ENCODE measurements around the gene ARHGAP1.
"Not testable (repeated sequence)": the region's sequence is repeated elsewhere in the genome, so short reads cannot be mapped to it uniquely, and the experiment has no call there.

The ARHGAP1 gene

DNA sequence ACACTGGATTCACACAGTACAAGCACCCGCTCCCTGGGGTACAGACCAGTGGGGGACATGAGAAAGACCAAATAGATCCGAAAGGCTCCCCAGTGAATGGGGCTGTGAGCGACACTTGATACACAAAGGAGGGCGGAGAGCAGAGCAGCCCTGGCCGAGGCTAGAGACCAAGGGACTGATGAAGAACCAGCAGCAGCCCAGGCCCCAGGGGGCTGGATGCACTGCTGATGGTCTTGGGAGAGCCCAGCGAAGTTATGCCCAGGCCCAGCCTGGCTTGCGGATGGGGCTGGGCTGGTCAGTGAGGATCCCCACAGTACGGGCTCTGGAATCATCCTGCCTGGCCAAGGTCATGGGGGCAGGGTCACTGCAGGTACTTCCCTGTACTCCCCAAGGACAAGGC lies 23.2 kb downstream of the ARHGAP1 start:
- no peak overlapping the region for H3K4me3 Mint-ChIP-seq

DNA sequence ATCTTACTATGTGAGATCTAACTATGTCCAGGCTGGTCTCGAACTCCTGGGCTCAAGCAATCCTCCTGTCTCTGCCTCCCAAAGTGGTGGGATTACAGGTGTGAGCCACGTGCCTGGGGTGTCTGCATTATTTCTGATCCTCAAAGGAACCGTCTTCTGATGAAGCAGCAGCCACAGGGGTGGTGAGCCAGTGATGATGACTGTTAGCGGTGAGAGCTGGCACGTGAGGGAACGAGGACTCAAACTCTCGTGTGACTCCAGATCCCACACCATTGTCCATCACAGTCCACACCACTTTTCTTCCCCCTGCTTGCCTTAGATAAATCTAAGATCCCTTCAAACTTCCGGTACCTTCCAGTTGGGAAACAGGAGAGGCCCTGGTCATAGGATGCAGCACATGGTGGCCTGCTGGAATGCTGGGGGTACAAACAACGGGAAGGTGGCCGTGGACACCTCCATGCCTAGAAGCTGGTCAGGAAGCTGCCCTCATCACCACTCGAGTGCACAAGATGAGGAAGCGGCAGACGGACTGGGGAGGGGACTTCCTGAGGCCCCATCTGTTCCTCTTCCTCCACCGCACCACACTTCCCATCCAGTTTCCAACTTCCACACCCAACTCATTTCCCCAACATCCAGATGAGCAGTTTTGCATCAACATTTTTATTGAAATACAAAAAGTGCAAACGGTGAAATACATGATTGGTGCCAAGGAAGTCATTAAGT lies 23.8 kb downstream of the ARHGAP1 start:
- H3K36me3 Mint-ChIP-seq (ENCODE audit: low read depth) = peaks cover 4% of the 10 kb centered on the region
- peak overlapping the region; percentile 31 for H3K27ac Mint-ChIP-seq
- no peak for ATAC-seq

More for the DNA sequence above, 23.2 kb downstream of the ARHGAP1 start:
- no peaks in the 10 kb centered on the region for H3K9me3 Mint-ChIP-seq
- peak overlapping the region; percentile 31 for H3K27ac Mint-ChIP-seq
- H3K36me3 Mint-ChIP-seq (ENCODE audit: low read depth) = no peaks in the 10 kb centered on the region
- ATAC-seq (no peak), DNase-seq (no peak)
- peaks cover 35% of the 10 kb centered on the region for H3K4me1 Mint-ChIP-seq
- H3K27me3 Mint-ChIP-seq = no peaks in the 10 kb centered on the region

DNA sequence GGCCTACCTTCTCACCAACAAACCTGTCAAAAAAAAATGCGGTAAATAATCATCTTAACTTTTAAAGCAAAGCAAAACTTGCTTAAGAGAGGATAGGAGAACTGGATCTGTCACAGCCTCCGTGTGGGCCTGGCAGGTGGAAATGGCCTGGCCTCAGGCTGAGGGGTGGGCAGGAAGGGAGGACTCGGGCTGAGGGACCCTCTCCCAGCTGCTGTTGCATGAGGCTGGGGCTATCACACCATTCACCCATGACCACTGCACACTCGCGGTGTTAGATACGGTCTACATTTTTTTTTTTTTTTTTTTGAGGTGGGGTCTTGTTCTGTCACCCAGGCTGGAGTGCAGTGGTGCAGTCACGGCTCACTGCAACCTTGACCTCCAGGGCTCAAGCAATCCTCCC lies 24.5 kb downstream of the ARHGAP1 start:
- ATAC-seq (no peak), DNase-seq (no peak)
- Mint-ChIP-seq H3K4me3 (no peak overlapping the region), H3K9me3 (no peaks in the 10 kb centered on the region), H3K4me1 (peaks cover 47% of the 10 kb centered on the region), H3K36me3 (ENCODE audit: low read depth) (peaks cover 7% of the 10 kb centered on the region), H3K27me3 (no peaks in the 10 kb centered on the region), H3K27ac (no peak overlapping the region)

More for the DNA sequence above, 23.8 kb downstream of the ARHGAP1 start:
- DNase-seq = no peak
- Mint-ChIP-seq H3K4me3 (no peak overlapping the region), H3K27me3 (no peaks in the 10 kb centered on the region), H3K9me3 (no peaks in the 10 kb centered on the region), H3K4me1 (peaks cover 41% of the 10 kb centered on the region)

DNA sequence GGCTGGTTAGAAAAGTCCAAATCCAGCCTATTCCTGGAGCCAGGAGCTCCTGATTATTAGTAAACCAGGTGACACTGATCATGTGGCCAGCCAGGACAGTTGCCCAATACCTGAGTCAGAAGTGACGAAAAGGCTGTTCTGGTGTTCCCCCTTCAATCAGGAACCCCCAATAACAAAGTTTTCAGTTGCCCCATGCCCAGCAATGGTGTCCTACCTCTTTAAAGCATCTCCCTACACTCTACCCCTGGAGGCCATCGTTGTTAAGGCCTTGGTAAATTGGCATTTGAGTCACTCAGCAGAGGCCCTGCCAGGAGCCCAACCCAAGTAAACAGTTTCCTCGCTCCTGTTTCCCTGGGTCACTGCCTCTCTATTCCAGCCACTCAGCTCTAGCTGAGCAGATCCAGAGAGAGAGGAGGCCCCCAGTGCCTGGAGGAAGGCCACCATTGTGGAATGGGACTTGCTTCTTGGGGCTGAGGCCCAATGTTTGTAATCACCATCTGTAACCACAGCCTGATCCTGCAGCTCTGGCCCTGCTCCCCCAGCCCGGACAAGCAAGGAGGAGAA lies 25.0 kb downstream of the ARHGAP1 start:
- no peaks in the 10 kb centered on the region for H3K27me3 Mint-ChIP-seq
- H3K4me1 Mint-ChIP-seq = peaks cover 53% of the 10 kb centered on the region
- peaks cover 8% of the 10 kb centered on the region for H3K36me3 Mint-ChIP-seq (ENCODE audit: low read depth)
- H3K27ac Mint-ChIP-seq = no peak overlapping the region
- no peaks in the 10 kb centered on the region for H3K9me3 Mint-ChIP-seq
- no peak overlapping the region for H3K4me3 Mint-ChIP-seq
- no peak for DNase-seq
- ATAC-seq = no peak

DNA sequence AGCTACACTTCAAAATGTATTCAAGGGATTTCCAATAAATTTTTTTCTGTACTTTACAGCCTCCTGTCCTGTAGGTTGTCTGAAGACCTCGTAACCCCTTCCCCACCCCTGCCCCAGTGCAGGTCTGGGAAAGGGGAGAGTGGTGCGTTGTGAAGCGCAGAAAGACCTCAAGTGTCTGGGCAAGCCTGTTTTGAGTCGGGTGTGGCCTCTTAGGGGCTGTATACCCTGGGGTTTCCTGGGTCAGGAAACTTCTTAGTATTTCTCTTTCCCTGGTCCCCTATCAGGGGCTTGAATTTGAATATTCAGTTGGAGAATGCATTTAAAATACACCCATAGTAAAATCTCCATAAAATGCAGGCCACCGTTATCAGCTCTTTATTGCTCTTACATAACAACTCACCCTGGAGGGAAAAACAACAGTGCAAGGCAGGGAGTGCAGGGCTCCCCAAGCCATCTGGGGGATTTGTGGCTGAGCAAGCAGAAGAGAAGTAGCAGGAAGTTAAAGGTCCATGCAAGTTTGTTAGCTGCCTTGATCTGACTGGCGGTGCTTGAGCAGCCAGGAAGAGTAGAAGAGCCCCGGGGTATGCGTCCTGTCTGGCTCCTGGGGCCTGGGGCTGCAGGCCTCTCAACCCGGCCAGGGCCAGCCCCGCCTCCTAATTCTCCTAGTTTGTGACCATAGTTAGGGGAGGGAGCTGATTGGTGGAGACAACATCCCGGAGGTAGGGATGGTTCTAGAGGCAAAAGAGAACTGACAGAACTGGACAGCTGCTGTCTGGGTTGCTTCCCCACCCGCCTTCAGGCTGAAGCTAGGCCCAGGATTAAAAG lies 25.7 kb downstream of the ARHGAP1 start:
- Mint-ChIP-seq H3K27ac (peak overlapping the region; percentile 18), H3K36me3 (ENCODE audit: low read depth) (peaks cover 12% of the 10 kb centered on the region), H3K4me3 (no peak overlapping the region), H3K4me1 (peaks cover 58% of the 10 kb centered on the region), H3K9me3 (no peaks in the 10 kb centered on the region), H3K27me3 (no peaks in the 10 kb centered on the region)
- DNase-seq (no peak), ATAC-seq (no peak)

DNA sequence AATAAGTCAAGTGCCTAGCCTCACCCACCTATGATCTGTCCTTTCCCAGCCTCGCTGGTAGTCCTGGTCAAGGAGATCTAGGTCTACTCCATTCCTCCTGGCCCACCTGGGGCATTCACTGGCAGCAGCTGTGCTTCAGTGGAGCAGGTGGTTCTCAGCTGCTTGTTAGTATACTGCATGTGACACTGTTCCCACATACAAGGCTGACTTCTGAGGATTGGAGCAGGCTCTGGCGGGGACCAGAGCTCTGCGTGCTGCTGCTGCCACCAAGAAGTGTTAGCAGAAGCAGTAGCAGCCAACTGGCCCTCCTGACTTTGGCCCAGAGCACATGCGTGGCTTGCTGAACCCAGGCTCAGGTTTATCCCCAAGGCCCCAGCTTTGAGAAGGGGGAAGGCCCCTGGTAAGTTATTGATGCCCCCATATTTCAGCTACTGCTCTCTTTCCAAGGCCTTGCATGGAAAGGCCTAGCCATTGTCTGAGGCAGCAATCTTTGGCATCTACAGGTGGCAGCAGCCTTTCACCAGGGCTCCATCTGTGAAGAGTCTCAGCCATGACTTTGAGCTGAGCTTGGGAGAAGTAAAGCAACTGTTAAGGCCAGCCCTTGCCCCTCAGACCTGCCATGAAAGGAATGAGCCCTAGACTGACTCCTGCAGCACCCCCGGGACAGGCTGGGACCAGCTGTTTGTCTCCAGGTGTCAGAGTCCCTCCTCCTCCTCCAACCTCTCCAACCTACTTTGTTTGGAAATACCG lies 26.5 kb downstream of the ARHGAP1 start:
- Mint-ChIP-seq H3K27me3 (no peaks in the 10 kb centered on the region), H3K4me3 (no peak overlapping the region), H3K27ac (no peak overlapping the region), H3K9me3 (no peaks in the 10 kb centered on the region), H3K4me1 (peaks cover 60% of the 10 kb centered on the region), H3K36me3 (ENCODE audit: low read depth) (peaks cover 17% of the 10 kb centered on the region)
- DNase-seq (no peak), ATAC-seq (no peak)

DNA sequence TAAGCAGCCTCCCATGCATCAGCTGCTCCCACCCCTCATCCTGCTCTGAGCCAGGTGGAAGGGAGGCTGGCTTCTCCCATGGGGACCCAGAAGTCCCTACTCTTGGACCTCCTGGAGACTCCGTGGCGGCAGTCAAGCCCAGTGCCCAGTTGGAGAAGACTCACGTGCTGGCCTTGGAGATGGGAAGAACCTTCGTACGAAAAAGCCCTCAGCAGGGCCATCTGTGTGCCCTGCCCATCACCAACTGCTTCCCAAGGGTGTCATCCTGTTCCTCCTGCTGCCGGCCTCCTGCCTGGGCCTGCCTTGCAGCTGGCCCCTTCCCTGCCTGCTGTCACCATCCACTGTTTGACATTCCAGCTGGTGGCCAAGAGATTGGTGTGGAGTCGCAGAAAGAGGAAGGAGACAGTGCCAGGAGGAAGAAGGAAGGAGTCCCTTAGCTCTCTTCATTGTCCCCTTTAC lies 28.0 kb downstream of the ARHGAP1 start:
- Mint-ChIP-seq H3K27me3 (no peaks in the 10 kb centered on the region), H3K4me3 (no peak overlapping the region), H3K9me3 (no peaks in the 10 kb centered on the region), H3K4me1 (peaks cover 60% of the 10 kb centered on the region), H3K27ac (no peak overlapping the region), H3K36me3 (ENCODE audit: low read depth) (peaks cover 19% of the 10 kb centered on the region)
- ATAC-seq (no peak), DNase-seq (no peak)

DNA sequence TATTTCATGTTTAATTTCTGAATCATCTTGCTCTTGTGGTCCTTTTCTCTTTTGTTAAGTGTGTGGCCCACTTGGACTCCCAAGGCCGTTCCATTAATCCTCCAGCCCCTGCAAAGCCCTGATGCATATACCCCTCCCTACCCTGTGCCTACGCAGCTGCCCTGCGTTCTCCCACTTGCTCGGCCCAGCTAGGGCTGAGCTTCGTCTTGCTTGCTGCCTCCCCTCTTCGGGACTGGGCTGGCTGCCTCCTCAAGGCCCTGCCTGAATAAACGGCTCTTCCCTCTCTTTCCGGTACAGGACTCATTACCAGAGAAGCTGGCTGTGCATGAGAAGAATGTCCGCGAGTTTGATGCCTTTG lies 28.5 kb downstream of the ARHGAP1 start:
- ATAC-seq (no peak), DNase-seq (no peak)
- peak overlapping the region; percentile 81 for H3K27ac Mint-ChIP-seq
- H3K9me3 Mint-ChIP-seq = no peaks in the 10 kb centered on the region
- H3K4me1 Mint-ChIP-seq = peaks cover 58% of the 10 kb centered on the region
- no peaks in the 10 kb centered on the region for H3K27me3 Mint-ChIP-seq
- H3K4me3 Mint-ChIP-seq = no peak overlapping the region
- H3K36me3 Mint-ChIP-seq (ENCODE audit: low read depth) = peaks cover 19% of the 10 kb centered on the region

DNA sequence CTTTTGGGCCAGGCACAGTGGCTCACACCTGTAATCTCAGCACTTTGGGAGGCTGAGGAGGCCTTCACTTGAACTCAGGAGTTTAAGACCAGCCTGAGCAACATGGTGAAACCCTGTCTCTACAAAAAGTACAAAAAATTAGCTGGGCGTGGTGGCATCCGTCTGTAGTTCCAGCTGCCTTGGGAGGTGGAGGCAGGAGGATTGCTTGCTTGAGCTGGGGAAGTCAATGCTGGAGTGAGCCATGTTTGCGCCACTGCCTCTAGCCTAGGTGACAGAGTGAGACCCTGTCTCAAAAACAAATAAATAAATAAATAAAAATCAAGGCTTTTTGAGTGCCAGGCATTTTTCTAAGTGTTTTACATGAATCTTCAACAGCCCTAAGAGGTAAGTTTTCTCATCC lies 29.9 kb downstream of the ARHGAP1 start:
- H3K4me3 Mint-ChIP-seq, ATAC-seq, H3K9me3 Mint-ChIP-seq, DNase-seq, H3K27ac Mint-ChIP-seq, H3K27me3 Mint-ChIP-seq: not testable (repeated sequence)
- Mint-ChIP-seq H3K36me3 (ENCODE audit: low read depth) (peaks cover 23% of the 10 kb centered on the region), H3K4me1 (peaks cover 48% of the 10 kb centered on the region)

DNA sequence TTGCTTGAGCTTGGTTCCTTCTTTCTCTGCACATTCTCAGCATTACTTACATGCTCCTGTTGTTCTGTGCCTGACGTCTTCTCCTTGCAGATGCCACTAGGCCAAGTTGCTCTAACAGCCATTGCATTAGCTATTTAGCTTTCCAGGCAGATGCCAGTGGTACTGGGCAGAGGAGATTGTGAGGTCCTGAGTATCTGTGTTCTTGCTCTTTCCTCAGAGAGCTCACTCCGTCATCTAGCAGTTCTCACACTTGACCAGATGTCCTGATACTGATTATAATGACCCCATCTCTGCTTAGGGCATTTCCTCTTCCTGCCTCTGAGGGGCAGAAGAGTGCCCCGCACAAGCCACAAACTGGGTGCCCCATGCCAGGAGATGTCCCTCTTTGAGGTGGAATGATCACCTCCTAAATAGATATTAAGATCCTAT lies 30.7 kb downstream of the ARHGAP1 start:
- Mint-ChIP-seq H3K27me3 (no peaks in the 10 kb centered on the region), H3K4me3 (no peak overlapping the region), H3K27ac (no peak overlapping the region), H3K9me3 (no peaks in the 10 kb centered on the region), H3K36me3 (ENCODE audit: low read depth) (peaks cover 25% of the 10 kb centered on the region), H3K4me1 (peaks cover 40% of the 10 kb centered on the region)
- ATAC-seq (no peak), DNase-seq (no peak)

DNA sequence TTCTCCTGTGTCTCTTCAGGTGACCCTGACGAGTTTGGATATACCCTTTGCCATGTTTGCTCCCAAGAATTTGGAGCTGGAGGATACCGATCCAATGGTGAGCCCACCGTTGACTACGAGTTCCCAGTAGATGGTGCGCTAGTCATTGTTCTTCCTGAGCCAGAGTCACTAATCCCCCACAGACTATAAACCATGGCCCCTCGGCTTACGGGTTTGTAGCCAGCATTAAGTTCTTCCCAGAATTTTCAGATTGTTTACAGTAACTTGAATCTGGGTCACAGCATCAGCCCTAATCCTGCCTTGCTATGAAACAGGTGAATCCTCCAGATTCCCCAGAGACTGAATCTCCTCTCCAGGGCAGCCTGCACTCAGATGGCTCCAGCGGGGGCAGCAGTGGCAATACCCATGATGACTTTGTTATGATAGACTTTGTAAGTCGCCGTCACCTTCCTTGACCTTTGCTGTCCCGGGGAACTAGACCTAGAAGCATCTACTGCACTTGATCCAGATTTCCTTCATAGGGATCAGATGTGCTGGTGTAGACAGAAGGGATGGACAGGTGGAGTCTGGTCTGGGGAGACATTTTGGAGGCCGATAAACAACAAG lies 31.8 kb downstream of the ARHGAP1 start:
- Mint-ChIP-seq H3K9me3 (no peaks in the 10 kb centered on the region), H3K36me3 (ENCODE audit: low read depth) (peaks cover 26% of the 10 kb centered on the region), H3K4me1 (peaks cover 34% of the 10 kb centered on the region), H3K4me3 (no peak overlapping the region), H3K27me3 (no peaks in the 10 kb centered on the region), H3K27ac (no peak overlapping the region)
- no peak for ATAC-seq
- no peak for DNase-seq

DNA sequence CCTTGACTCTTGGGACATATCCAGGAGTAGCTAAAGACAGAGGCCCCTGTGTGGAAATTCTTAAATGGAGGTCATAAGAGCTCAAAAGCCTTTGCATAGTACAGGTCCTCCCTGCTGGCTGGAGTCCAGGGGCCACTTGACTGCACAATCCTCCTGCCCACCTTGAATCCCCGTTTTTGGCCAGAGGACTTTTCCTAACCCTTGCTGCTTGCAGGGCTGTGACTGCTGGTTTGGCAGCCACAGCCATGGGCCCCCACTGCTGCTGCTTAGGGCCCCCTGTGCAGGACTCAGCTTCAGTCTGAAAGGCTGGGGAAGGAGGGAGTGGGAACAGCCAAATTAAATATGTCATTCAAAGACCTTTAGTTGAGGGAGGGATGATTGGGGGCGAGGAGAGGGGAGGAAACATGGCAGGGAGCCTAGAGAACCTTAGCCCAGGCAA lies 33.4 kb downstream of the ARHGAP1 start:
- Mint-ChIP-seq H3K9me3 (no peaks in the 10 kb centered on the region), H3K27ac (no peak overlapping the region), H3K27me3 (no peaks in the 10 kb centered on the region), H3K36me3 (ENCODE audit: low read depth) (peaks cover 33% of the 10 kb centered on the region), H3K4me3 (no peak overlapping the region), H3K4me1 (peaks cover 24% of the 10 kb centered on the region)
- DNase-seq (no peak), ATAC-seq (no peak)

DNA sequence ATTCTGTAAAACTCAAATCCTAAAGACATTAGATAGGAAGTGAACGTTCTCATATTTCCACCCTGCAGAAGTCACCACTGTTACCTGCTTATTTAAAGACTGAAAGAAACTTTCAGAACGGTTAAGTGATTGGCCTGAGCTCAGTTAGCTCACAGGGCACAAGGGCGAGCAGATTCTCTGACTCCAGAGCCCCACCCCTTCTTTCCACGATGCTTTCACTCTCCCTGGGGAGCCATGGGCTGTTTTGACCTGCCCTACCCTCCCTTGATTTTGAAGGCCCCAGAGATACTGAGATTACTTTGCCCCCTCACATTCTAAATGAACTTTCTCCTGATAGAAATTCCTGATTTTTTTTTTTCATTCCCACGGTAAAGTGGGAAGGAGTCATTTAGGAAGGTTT lies 33.9 kb downstream of the ARHGAP1 start:
- ATAC-seq = no peak
- H3K4me1 Mint-ChIP-seq = peaks cover 18% of the 10 kb centered on the region
- H3K9me3 Mint-ChIP-seq = no peaks in the 10 kb centered on the region
- no peak overlapping the region for H3K27ac Mint-ChIP-seq
- no peak for DNase-seq
- H3K36me3 Mint-ChIP-seq (ENCODE audit: low read depth) = peaks cover 29% of the 10 kb centered on the region
- H3K27me3 Mint-ChIP-seq = no peaks in the 10 kb centered on the region
- no peak overlapping the region for H3K4me3 Mint-ChIP-seq

DNA sequence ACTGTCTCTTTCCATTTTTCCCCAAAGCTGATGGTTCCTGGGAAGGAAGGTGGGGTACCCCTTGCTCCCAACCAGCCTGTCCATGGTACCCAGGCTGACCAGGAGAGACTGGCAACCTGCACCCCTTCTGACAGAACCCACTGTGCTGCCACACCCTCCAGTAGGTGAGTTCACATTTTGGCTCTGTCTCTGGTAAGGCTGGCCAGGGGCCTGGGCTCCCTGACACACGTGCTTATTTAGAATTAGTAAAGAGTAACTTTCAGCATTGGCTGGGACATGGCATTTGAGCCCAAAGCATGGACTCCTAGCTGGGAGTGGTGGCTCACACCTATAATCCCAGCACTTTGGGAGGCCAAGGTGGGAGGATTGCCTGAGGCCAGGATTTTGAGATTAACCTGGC lies 35.1 kb downstream of the ARHGAP1 start:
- Mint-ChIP-seq H3K27me3 (no peaks in the 10 kb centered on the region), H3K9me3 (no peaks in the 10 kb centered on the region), H3K4me3 (no peak overlapping the region), H3K4me1 (peaks cover 7% of the 10 kb centered on the region), H3K36me3 (ENCODE audit: low read depth) (peaks cover 24% of the 10 kb centered on the region), H3K27ac (no peak overlapping the region)
- ATAC-seq = no peak
- DNase-seq = no peak
